H1 (cell line): ENCODE results near the gene PDE6B. TPM values are rescaled to one million over a fixed set of nuclear protein-coding genes. Genes with fewer than 3 reads are reported as not detected.

Source experiments
- CTCF ChIA-PET: fragments of 300-600 bp; sonication (Branson Sonifier 250); formaldehyde crosslinking; loops from one replicate; lab custom pipeline; 2021; ENCODE audit not compliant: partially characterized antibody; lab: Charles Lee
- POLR2A ChIA-PET: fragments of 300-600 bp; sonication (Branson Sonifier 250); formaldehyde crosslinking; loops from one replicate; lab custom pipeline; 2021; ENCODE audit warnings: inconsistent platforms; ENCODE audit not compliant: partially characterized antibody; lab: Charles Lee
- DNase-seq, 2 experiments: peaks; one replicate each; pipeline versions ENCODE4 v3.0.0 to v3.0.0-alpha.2; 2010 to 2022; ENCODE audit warnings: low spot score in 2 of 2, low read depth in 1 of 2, mixed read lengths in 1 of 2
- FAIRE-seq: peaks from 2 replicates; lab custom pipeline; 2011; peaks lifted over from hg19 to GRCh38; lab: Jason Lieb, UNC
- H2AFZ ChIP-seq: 2 replicates; pipeline ENCODE4 v1.8.1; 2012; ENCODE audit warnings: low read length, inconsistent platforms
- H2AK5ac ChIP-seq: 2 replicates; pipeline ENCODE4 v1.6.1; 2013; ENCODE audit warnings: low read depth, low read length
- H2BK120ac ChIP-seq: replicated peaks from 2 replicates; pipeline ENCODE3; 2013; ENCODE audit warnings: low read depth, low read length, inconsistent platforms
- H2BK12ac ChIP-seq: 2 replicates; pipeline ENCODE4 v1.6.1; 2013; ENCODE audit warnings: low read depth, low read length
- H2BK15ac ChIP-seq: 2 replicates; pipeline ENCODE4 v1.6.1; 2013; ENCODE audit warnings: low read length
- H2BK20ac ChIP-seq: 2 replicates; pipeline ENCODE4 v1.6.1; 2013; ENCODE audit warnings: low read length
- H2BK5ac ChIP-seq: 2 replicates; pipeline ENCODE4 v1.6.1; 2013; ENCODE audit warnings: low read depth, low read length
- H3K14ac ChIP-seq: 2 replicates; pipeline ENCODE4 v1.6.1; 2013; ENCODE audit warnings: inconsistent platforms; ENCODE audit not compliant: insufficient read length
- H3K18ac ChIP-seq: 2 replicates; pipeline ENCODE4 v1.6.1; 2013; ENCODE audit warnings: low read length; ENCODE audit errors: extremely low read depth
- H3K23ac ChIP-seq: 2 replicates; pipeline ENCODE4 v1.6.1; 2013; ENCODE audit warnings: inconsistent platforms; ENCODE audit not compliant: insufficient read length
- H3K23me2 ChIP-seq: 2 replicates; pipeline ENCODE4 v1.6.1; 2013; ENCODE audit warnings: low read depth, low read length
- H3K27ac ChIP-seq: 2 replicates; pipeline ENCODE4 v1.6.1; 2011; ENCODE audit warnings: low read depth, low read length, inconsistent platforms
- H3K27me3 ChIP-seq, 4 experiments: replicated peaks in 1 of 4; 1 replicate in 1 of 4; 2 replicates in 3 of 4; pipeline versions ENCODE4 v1.6.1 to v1.8.1; 2011 to 2013; ENCODE audit warnings: low read length in 3 of 4, mild to moderate bottlenecking in 3 of 4, inconsistent platforms in 2 of 4, mixed read lengths in 2 of 4, moderate library complexity in 1 of 4; ENCODE audit not compliant: control insufficient read depth in 3 of 4, insufficient read depth in 3 of 4; ENCODE audit errors: extremely low read depth in 1 of 4
- H3K36me3 ChIP-seq, 4 experiments: 2 replicates each; pipeline versions ENCODE4 v1.6.1 to v1.8.1; 2011 to 2013; ENCODE audit warnings: mild to moderate bottlenecking in 4 of 4, low read length in 3 of 4, moderate library complexity in 2 of 4, control low read depth in 1 of 4, inconsistent platforms in 1 of 4; ENCODE audit not compliant: insufficient read depth in 4 of 4, control insufficient read depth in 2 of 4
- H3K4ac ChIP-seq: replicated peaks from 2 replicates; pipeline ENCODE3; 2013; ENCODE audit warnings: low read length, low read depth, mixed read lengths, inconsistent platforms; ENCODE audit not compliant: insufficient read length
- H3K4me1 ChIP-seq, 4 experiments: replicated peaks in 1 of 4; 1 replicate in 1 of 4; 2 replicates in 3 of 4; pipeline versions ENCODE4 v1.6.1 to v1.8.1; 2011 to 2013; ENCODE audit warnings: low read length in 3 of 4, inconsistent platforms in 2 of 4, mixed read lengths in 1 of 4; ENCODE audit not compliant: insufficient read depth in 4 of 4, control insufficient read depth in 3 of 4
- H3K4me2 ChIP-seq, 2 experiments: 2 replicates each; pipeline versions ENCODE4 v1.6.1 to v1.8.1; 2011 to 2013; ENCODE audit warnings: low read depth in 2 of 2, low read length in 2 of 2, control low read depth in 1 of 2, inconsistent platforms in 1 of 2, mild to moderate bottlenecking in 1 of 2; ENCODE audit not compliant: insufficient read depth in 1 of 2
- H3K4me3 ChIP-seq, 4 experiments: fragments of 200-600, 300-600 bp in 1 of 4; sonication (generic), shearing (Covaris generic), sonication (Bioruptor Twin) in 1 of 4; 2 replicates each; pipeline versions ENCODE4 v1.5.1 to v1.8.1; 2011 to 2016; ENCODE audit warnings: low read length in 4 of 4, low read depth in 3 of 4, control low read depth in 2 of 4, inconsistent platforms in 2 of 4, mild to moderate bottlenecking in 2 of 4, mixed read lengths in 1 of 4, moderate library complexity in 1 of 4; ENCODE audit not compliant: insufficient read depth in 2 of 4; ENCODE audit errors: extremely low read depth in 1 of 4
- H3K56ac ChIP-seq: replicated peaks from 2 replicates; pipeline ENCODE3; 2013; ENCODE audit warnings: low read depth, mild to moderate bottlenecking, mixed read lengths, low read length, inconsistent platforms; ENCODE audit not compliant: insufficient read length
- H3K79me1 ChIP-seq: 2 replicates; pipeline ENCODE4 v1.6.1; 2013; ENCODE audit warnings: low read depth, low read length, control low read depth
- H3K79me2 ChIP-seq, 2 experiments: 2 replicates each; pipeline versions ENCODE4 v1.6.1 to v1.8.1; 2012 to 2013; ENCODE audit warnings: low read length in 2 of 2, mild to moderate bottlenecking in 2 of 2, inconsistent platforms in 1 of 2; ENCODE audit not compliant: insufficient read depth in 2 of 2, control insufficient read depth in 1 of 2
- H3K9ac ChIP-seq, 4 experiments: replicated peaks in 1 of 4; 1 replicate in 1 of 4; 2 replicates in 3 of 4; pipeline versions ENCODE4 v1.6.1 to v1.8.1; 2011 to 2013; ENCODE audit warnings: low read depth in 3 of 4, low read length in 3 of 4, control low read depth in 2 of 4, mild to moderate bottlenecking in 2 of 4, moderate library complexity in 2 of 4, inconsistent platforms in 1 of 4; ENCODE audit errors: extremely low read depth in 1 of 4
- H3K9me3 ChIP-seq, 2 experiments: 2 replicates each; pipeline versions ENCODE4 v1.6.1 to v1.8.1; 2012 to 2013; ENCODE audit warnings: mild to moderate bottlenecking in 2 of 2, moderate library complexity in 2 of 2, control low read depth in 1 of 2, inconsistent platforms in 1 of 2, low read depth in 1 of 2, low read length in 1 of 2, mixed read lengths in 1 of 2; ENCODE audit not compliant: insufficient read depth in 2 of 2
- H4K20me1 ChIP-seq, 2 experiments: replicated peaks in 1 of 2; 2 replicates each; pipeline versions ENCODE3 to v1.8.1; 2011 to 2013; ENCODE audit warnings: inconsistent platforms in 2 of 2, low read length in 2 of 2, mild to moderate bottlenecking in 1 of 2; ENCODE audit not compliant: insufficient read depth in 2 of 2, control insufficient read depth in 1 of 2
- H4K5ac ChIP-seq: 2 replicates; pipeline ENCODE4 v1.6.1; 2013; ENCODE audit warnings: low read length, low read depth, mixed read lengths, inconsistent platforms; ENCODE audit not compliant: insufficient read length
- H4K8ac ChIP-seq: 2 replicates; pipeline ENCODE4 v1.8.0; 2013; ENCODE audit warnings: mild to moderate bottlenecking, moderate library complexity, low read length, inconsistent platforms; ENCODE audit not compliant: insufficient read depth; ENCODE audit errors: extremely low read depth
- H4K91ac ChIP-seq: replicated peaks from 2 replicates; pipeline ENCODE3; 2013; ENCODE audit warnings: low read length, mixed read lengths, inconsistent platforms; ENCODE audit not compliant: insufficient read length
- BACH1 ChIP-seq: IDR thresholded peaks from 2 replicates; pipeline ENCODE4 v1.6.1; 2012; ENCODE audit warnings: low read length, improper control_type of control experiment
- E2F6 ChIP-seq: IDR thresholded peaks from 2 replicates; pipeline ENCODE4 v1.6.1; 2012; ENCODE audit warnings: inconsistent platforms
- GABPA ChIP-seq: IDR thresholded peaks from 2 replicates; pipeline ENCODE4 v1.6.1; 2011; ENCODE audit warnings: mild to moderate bottlenecking, low read length, moderate library complexity, borderline replicate concordance; ENCODE audit not compliant: insufficient read depth
- HDAC6 ChIP-seq: IDR thresholded peaks from one replicate; pipeline ENCODE4 v1.7.1; 2012; ENCODE audit warnings: low read depth, mild to moderate bottlenecking, inconsistent platforms, low read length, moderate library complexity
- KDM1A ChIP-seq: fragments of 200-600, 300-600 bp; sonication (generic); IDR thresholded peaks from 2 replicates; pipeline ENCODE4 v1.7.1; 2016; ENCODE audit warnings: mild to moderate bottlenecking, low read length, borderline replicate concordance
- SAP30 ChIP-seq: fragments of 300-600 bp; sonication (generic); IDR thresholded peaks from 2 replicates; pipeline ENCODE4 v1.7.1; 2012; ENCODE audit warnings: low read length, moderate library complexity, mild to moderate bottlenecking, inconsistent platforms; ENCODE audit not compliant: insufficient read depth, insufficient replicate concordance
- SIX5 ChIP-seq: IDR thresholded peaks from 2 replicates; pipeline ENCODE4 v1.6.1; 2011; ENCODE audit warnings: mild to moderate bottlenecking, low read depth, low read length
- SP1 ChIP-seq: IDR thresholded peaks from 2 replicates; pipeline ENCODE4 v1.6.1; 2011; ENCODE audit warnings: low read depth, low read length
- WGBS, 2 experiments: shearing (Covaris generic) in 1 of 2; methylation state at CpG; one replicate each; pipeline versions ENCODE4 v1.1.6 to v1.1.7; 2013 to 2015; ENCODE audit warnings: low lambda C conversion rate in 2 of 2, mixed read lengths in 2 of 2, inconsistent platforms in 1 of 2, low coverage in 1 of 2, missing lambda C conversion rate in 1 of 2; ENCODE audit not compliant: insufficient replicate concordance in 2 of 2, insufficient coverage in 1 of 2, insufficient read length in 1 of 2; ENCODE audit errors: extremely low coverage in 1 of 2, missing lambda C conversion rate in 1 of 2; 5-methylcytosine and 5-hydroxymethylcytosine counted together
- polyA plus RNA-seq, 7 experiments: library from polyadenylated mRNA; depleted of rRNA in 3 of 7; stranded (reverse) in 5 of 7; unstranded in 2 of 7; fragments of >200 nt in 5 of 7; fragments of 200-250 nt in 2 of 7; gene quantifications; 1 replicate in 5 of 7; 2 replicates in 1 of 7; 4 replicates in 1 of 7; pipeline versions ENCODE4 v1.2.1 to v1.2.3, GENCODE V29; 2011 to 2013; ENCODE audit warnings: missing spikeins in 2 of 7, mixed read lengths in 2 of 7
- total RNA-seq: library from RNA; stranded (reverse); fragmentation: NEBNext Ultra II Directional; extraction: Animal tissue kit (Norgen Biotek cat#: 25700); gene quantifications from 2 replicates; pipeline ENCODE4 v1.2.1, GENCODE V29; 2021
- TF ChIP-seq, protein P1 (sequence below), 3 experiments: IDR thresholded peaks; 1 replicate in 2 of 3; 2 replicates in 1 of 3; pipeline versions ENCODE4 v1.5.1 to v1.6.1; 2011; ENCODE audit warnings: low read length in 3 of 3, mild to moderate bottlenecking in 3 of 3, inconsistent platforms in 2 of 3, low read depth in 1 of 3, moderate library complexity in 1 of 3; ENCODE audit not compliant: insufficient read depth in 1 of 3; ENCODE audit errors: control extremely low read depth in 1 of 3

PDE6B gene
- total and polyA plus RNA-seq, 2 of the 8 experiments (the other 6 are each of a cell fraction or from before 2014, with no cell fraction given) = 4.1 to 8.4 TPM

GRCh38 chr4:704971-705277, 79.6 kb downstream of the PDE6B start:
- H4K5ac ChIP-seq = no peak overlapping the region
- peaks cover 12% of the 10 kb centered on the region; the same call in 1 of the 2 replicates for H3K23me2 ChIP-seq
- no peak for DNase-seq
- H4K91ac ChIP-seq = no peak overlapping the region
- H3K4ac ChIP-seq = no peak overlapping the region
- H3K27me3 ChIP-seq = peaks cover 0 to 5% (median 3%) of the 10 kb centered on the region in 4 experiments; a peak in 3 of 7 replicates
- no peak overlapping the region; the same call in 1 of the 2 replicates for H3K18ac ChIP-seq
- CTCF ChIA-PET = no interaction called here
- peak overlapping the region; percentile 68 to 73 for H3K4me2 ChIP-seq
- H3K27ac ChIP-seq = no peak overlapping the region
- H3K4me3 ChIP-seq = peak overlapping the region in 2 of 4 experiments; percentile 40 to 53; a peak in 5 of 8 replicates
- H4K20me1 ChIP-seq = peaks cover 8 to 17% of the 10 kb centered on the region in 2 experiments
- TF ChIP-seq GABPA (no peak), BACH1 (no peak), KDM1A (0 out of 2 replicates have a peak, but pooled peaks have one; percentile 27), SIX5 (no peak), SP1 (no peak), HDAC6 (no peak), E2F6 (no peak), SAP30 (no peak)
- TF ChIP-seq, protein P1, sequence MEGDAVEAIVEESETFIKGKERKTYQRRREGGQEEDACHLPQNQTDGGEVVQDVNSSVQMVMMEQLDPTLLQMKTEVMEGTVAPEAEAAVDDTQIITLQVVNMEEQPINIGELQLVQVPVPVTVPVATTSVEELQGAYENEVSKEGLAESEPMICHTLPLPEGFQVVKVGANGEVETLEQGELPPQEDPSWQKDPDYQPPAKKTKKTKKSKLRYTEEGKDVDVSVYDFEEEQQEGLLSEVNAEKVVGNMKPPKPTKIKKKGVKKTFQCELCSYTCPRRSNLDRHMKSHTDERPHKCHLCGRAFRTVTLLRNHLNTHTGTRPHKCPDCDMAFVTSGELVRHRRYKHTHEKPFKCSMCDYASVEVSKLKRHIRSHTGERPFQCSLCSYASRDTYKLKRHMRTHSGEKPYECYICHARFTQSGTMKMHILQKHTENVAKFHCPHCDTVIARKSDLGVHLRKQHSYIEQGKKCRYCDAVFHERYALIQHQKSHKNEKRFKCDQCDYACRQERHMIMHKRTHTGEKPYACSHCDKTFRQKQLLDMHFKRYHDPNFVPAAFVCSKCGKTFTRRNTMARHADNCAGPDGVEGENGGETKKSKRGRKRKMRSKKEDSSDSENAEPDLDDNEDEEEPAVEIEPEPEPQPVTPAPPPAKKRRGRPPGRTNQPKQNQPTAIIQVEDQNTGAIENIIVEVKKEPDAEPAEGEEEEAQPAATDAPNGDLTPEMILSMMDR (IDR thresholded peaks at IDR 0.05; ENCODE audit: control extremely low read depth in 1 of 3, insufficient read depth in 1 of 3, low read depth in 1 of 3, low read length in 3 of 3) = no peak
- TF ChIP-seq, all 59 proteins: peak for 1
- 0 out of 2 replicates have a peak overlapping the region, but pooled peaks have one; percentile 5 for H2BK12ac ChIP-seq
- H3K14ac ChIP-seq = no peak overlapping the region
- no peak overlapping the region for H2BK20ac ChIP-seq
- H2BK120ac ChIP-seq = no peak overlapping the region
- peaks cover 0 to 6% (median 0%) of the 10 kb centered on the region in 4 experiments; a peak in 2 of 8 replicates for H3K36me3 ChIP-seq
- H2AFZ ChIP-seq = no peak overlapping the region
- no peak overlapping the region for H2BK5ac ChIP-seq
- peaks cover 15% of the 10 kb centered on the region for H3K79me1 ChIP-seq
- H3K23ac ChIP-seq = no peak overlapping the region
- no peak for FAIRE-seq
- peak overlapping the region; percentile 88; the same call in 1 of the 2 replicates for H4K8ac ChIP-seq
- no peak overlapping the region for H3K9ac ChIP-seq
- 63% methylated on average over 1 of the region's 1 CpG; no CpG with 5 or more reads in 1 of the 2 experiments for WGBS, 2 experiments
- peaks cover 5 to 33% of the 10 kb centered on the region in 2 experiments for H3K79me2 ChIP-seq
- POLR2A ChIA-PET = interaction anchor here (0.5 to 1.0 kb wide), 2 partner anchors 18 to 24 kb away, joined by 3 read pairs; no protein-coding TSS in a partner anchor
- no peaks in the 10 kb centered on the region for H3K9me3 ChIP-seq
- 0 out of 2 replicates have a peak overlapping the region, but pooled peaks have one; percentile 31 for H2BK15ac ChIP-seq
- peak overlapping the region; percentile 39; the same call in 1 of the 2 replicates for H2AK5ac ChIP-seq
- no peak overlapping the region for H3K56ac ChIP-seq
- peaks cover 0 to 8% (median 5%) of the 10 kb centered on the region in 4 experiments; a peak in 5 of 7 replicates for H3K4me1 ChIP-seq
